Stomach (tissue), 4 donors: ENCODE data around the gene GAGE13.

Experiments used
- EP300 ChIP-seq: sonication (generic); formaldehyde crosslinking; IDR thresholded peaks from one replicate; pipeline ENCODE4 v1.6.1; 2017; ENCODE audit warnings: antibody characterized with exemption
- POLR2A ChIP-seq, 4 donors: fragments of 450-650 bp; IDR thresholded peaks; one replicate each; pipeline ENCODE4 v1.6.1; 2016; ENCODE audit warnings: antibody characterized with exemption in 4 of 4, control low read depth in 2 of 4, mild to moderate bottlenecking in 1 of 4, moderate library complexity in 1 of 4
- TF ChIP-seq, protein P1 (sequence below), 7 experiments: fragments of 450-650 bp in 4 of 7; fragments of 200-600 bp in 3 of 7; sonication (generic) in 3 of 7; IDR thresholded peaks; one replicate each; pipeline ENCODE4 v1.5.1; 2016 to 2019; ENCODE audit warnings: antibody characterized with exemption in 7 of 7, control low read depth in 2 of 7, mild to moderate bottlenecking in 1 of 7

DNA sequence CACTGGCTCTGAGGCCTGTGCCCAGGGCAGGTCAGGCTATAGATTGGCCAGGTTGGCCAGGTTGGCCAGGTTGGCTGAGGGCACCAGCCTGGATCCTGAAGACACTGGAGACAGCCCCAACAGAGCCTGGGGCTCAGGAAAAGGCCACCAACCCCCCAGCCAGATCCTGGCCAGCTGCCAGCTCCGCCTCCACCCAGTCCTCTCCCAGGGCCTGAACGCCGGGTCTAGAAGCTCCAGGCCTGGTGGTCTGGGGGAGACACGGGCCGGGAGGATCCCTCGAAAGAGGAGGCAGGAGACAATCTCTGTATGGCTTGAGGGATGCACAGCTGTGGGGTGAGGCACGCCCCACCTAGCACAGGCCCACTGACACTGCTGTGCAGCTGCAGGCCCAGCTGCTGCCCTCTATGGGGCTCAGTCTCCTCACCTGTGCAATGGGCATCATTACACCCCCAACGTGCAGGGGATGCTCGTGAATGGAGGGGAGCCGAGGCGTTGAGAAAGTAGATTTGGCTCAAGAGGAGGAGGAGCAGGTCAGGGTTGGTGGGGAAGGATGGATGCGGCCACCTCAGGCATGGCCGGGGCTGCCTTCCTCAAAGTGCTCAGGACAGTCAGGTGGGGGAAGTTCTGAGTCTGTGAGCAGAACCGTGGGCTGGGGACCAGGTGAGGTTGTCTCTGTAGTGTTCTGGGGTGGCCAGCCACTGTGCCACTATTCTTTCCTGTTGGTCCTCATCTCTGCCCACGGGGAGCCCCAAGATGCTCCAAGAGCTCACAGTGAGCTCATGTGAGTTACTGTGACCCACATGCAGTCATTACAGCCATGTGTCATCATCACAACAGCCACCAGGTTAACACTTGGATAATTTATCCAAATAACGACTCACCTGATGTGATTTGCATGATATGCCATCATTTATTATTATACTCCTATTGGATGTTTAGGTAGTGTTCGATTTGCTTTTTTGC is 38.7 kb upstream of the GAGE13 start:
- TF ChIP-seq, protein P1, sequence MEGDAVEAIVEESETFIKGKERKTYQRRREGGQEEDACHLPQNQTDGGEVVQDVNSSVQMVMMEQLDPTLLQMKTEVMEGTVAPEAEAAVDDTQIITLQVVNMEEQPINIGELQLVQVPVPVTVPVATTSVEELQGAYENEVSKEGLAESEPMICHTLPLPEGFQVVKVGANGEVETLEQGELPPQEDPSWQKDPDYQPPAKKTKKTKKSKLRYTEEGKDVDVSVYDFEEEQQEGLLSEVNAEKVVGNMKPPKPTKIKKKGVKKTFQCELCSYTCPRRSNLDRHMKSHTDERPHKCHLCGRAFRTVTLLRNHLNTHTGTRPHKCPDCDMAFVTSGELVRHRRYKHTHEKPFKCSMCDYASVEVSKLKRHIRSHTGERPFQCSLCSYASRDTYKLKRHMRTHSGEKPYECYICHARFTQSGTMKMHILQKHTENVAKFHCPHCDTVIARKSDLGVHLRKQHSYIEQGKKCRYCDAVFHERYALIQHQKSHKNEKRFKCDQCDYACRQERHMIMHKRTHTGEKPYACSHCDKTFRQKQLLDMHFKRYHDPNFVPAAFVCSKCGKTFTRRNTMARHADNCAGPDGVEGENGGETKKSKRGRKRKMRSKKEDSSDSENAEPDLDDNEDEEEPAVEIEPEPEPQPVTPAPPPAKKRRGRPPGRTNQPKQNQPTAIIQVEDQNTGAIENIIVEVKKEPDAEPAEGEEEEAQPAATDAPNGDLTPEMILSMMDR (IDR thresholded peaks at IDR 0.05) = no peak
- TF ChIP-seq POLR2A (IDR thresholded peaks at IDR 0.05) (no peak), EP300 (no peak)
